Measurements from ENCODE around the gene ACTG1. TPM values are rescaled to one million over a fixed set of nuclear protein-coding genes. Genes with fewer than 3 reads are reported as not detected.

Gene ACTG1
- total RNA-seq, 1 experiment from 2014 or later, result 4,160 TPM

DNA sequence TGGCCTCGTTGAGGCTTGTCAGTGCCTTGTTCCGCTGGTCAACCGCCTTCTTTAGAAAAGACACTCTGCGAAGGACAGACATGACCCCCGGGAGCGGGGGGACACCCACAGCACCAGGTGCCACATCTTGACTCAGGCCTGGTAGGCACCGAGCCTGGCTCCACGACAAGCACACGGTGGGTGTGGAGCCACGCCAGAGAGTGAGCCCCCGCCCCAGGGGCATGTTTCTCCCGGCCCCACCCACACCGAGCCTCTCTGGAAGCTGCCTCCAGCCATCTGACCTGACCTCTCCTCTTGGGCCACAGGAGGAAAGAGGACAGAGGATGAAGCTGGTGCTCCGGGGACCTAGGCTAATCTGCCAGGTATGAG is 35.0 kb upstream of the ACTG1 start:
- Histone ChIP-seq H3K23me2 (ENCODE audit: insufficient read length, low read depth, low read length, poor library complexity, severe bottlenecking) (peaks cover 4% of the 10 kb centered on the region), H3K23ac (ENCODE audit: insufficient read length, low read depth, low read length) (no peak overlapping the region), H3K27ac (ENCODE audit: insufficient read length, low read depth, low read length) (no peak overlapping the region), H2AK5ac (ENCODE audit: insufficient read length, low read length) (no peak overlapping the region), H4K8ac (replicated peaks; ENCODE audit: insufficient read length, low read depth, low read length) (no peak overlapping the region), H2BK20ac (ENCODE audit: low read depth, low read length, poor library complexity, severe bottlenecking) (no peak overlapping the region), H2BK12ac (ENCODE audit: insufficient read length, low read depth, low read length) (no peak overlapping the region), H3K9ac (ENCODE audit: extremely low read depth, insufficient read length, low read length) (no peak overlapping the region), H4K20me1 (ENCODE audit: control insufficient read depth, insufficient read depth, insufficient read length) (no peaks in the 10 kb centered on the region), H3K18ac (ENCODE audit: insufficient read length, low read depth, low read length) (no peak overlapping the region), H3K14ac (ENCODE audit: insufficient read depth, low read length) (no peak overlapping the region), H3T11ph (ENCODE audit: low read length) (no peak overlapping the region), H4K5ac (ENCODE audit: insufficient read length, low read depth, low read length) (no peak overlapping the region), H3K9me3 (ENCODE audit: control insufficient read depth, low read depth, low read length) (no peaks in the 10 kb centered on the region), H3K56ac (ENCODE audit: insufficient read length, low read depth, low read length) (no peak overlapping the region), H2BK120ac (ENCODE audit: low read depth, low read length, poor library complexity, severe bottlenecking) (no peak overlapping the region), H3K4ac (ENCODE audit: low read depth, low read length) (no peak overlapping the region), H3K4me2 (ENCODE audit: insufficient read depth, insufficient read length, low read length) (no peak overlapping the region), H2BK15ac (ENCODE audit: low read depth, low read length) (no peak overlapping the region), H4K91ac (ENCODE audit: insufficient read length, low read depth, low read length) (no peak overlapping the region), H3K79me2 (ENCODE audit: insufficient read depth, low read length) (peaks cover 2% of the 10 kb centered on the region; the same call in 1 of the 2 replicates), H2BK5ac (ENCODE audit: insufficient read length, low read length) (no peak overlapping the region), H2AFZ (ENCODE audit: low read length) (no peak overlapping the region), H3K79me1 (ENCODE audit: insufficient read depth, low read depth, low read length, poor library complexity, severe bottlenecking) (peaks cover 5% of the 10 kb centered on the region), H3K27me3 (ENCODE audit: insufficient read depth, low read length) (no peaks in the 10 kb centered on the region), H3K4me1 (ENCODE audit: insufficient read depth, low read length) (peaks cover 3% of the 10 kb centered on the region; the same call in 1 of the 2 replicates)
- Mint-ChIP-seq H3K27me3 (ENCODE audit: low read depth) (no peaks in the 10 kb centered on the region), H3K4me3 (no peak overlapping the region), H3K27ac (no peak overlapping the region), H3K36me3 (ENCODE audit: insufficient read depth in 1 of 3, low read depth in 3 of 3) (peaks cover 18 to 59% (median 43%) of the 10 kb centered on the region in 3 experiments; a peak in 6 of 7 replicates), H3K9me3 (no peaks in the 10 kb centered on the region; a peak in 1 of 5 replicates), H3K4me1 (peaks cover 5 to 6% of the 10 kb centered on the region in 2 experiments; a peak in 3 of 4 replicates)
- WGBS (ENCODE audit: extremely low coverage, insufficient read length, low lambda C conversion rate), result no CpG with 5 or more reads among the region's 14 CpGs
- TF ChIP-seq, protein P1, sequence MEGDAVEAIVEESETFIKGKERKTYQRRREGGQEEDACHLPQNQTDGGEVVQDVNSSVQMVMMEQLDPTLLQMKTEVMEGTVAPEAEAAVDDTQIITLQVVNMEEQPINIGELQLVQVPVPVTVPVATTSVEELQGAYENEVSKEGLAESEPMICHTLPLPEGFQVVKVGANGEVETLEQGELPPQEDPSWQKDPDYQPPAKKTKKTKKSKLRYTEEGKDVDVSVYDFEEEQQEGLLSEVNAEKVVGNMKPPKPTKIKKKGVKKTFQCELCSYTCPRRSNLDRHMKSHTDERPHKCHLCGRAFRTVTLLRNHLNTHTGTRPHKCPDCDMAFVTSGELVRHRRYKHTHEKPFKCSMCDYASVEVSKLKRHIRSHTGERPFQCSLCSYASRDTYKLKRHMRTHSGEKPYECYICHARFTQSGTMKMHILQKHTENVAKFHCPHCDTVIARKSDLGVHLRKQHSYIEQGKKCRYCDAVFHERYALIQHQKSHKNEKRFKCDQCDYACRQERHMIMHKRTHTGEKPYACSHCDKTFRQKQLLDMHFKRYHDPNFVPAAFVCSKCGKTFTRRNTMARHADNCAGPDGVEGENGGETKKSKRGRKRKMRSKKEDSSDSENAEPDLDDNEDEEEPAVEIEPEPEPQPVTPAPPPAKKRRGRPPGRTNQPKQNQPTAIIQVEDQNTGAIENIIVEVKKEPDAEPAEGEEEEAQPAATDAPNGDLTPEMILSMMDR (conservative IDR thresholded peaks at IDR 0.05), result no peak
- no peak for DNase-seq

All from H9 (cell line).